Purkinje cell (primary cell): Measurements from ENCODE around the gene GALNT4. TPM values are rescaled to one million over a fixed set of nuclear protein-coding genes. Genes with fewer than 3 reads are reported as not detected.

Experiments used
- polyA plus RNA-seq: library from polyadenylated mRNA; unstranded; fragments of >200 nt; fragmentation: Nextera tagmentation; gene quantifications from 2 replicates; pipeline ENCODE4 v1.2.1, GENCODE V29; 2014

GALNT4 gene
- 0.08 and 0.50 TPM in 2 replicates for polyA plus RNA-seq

DNA sequence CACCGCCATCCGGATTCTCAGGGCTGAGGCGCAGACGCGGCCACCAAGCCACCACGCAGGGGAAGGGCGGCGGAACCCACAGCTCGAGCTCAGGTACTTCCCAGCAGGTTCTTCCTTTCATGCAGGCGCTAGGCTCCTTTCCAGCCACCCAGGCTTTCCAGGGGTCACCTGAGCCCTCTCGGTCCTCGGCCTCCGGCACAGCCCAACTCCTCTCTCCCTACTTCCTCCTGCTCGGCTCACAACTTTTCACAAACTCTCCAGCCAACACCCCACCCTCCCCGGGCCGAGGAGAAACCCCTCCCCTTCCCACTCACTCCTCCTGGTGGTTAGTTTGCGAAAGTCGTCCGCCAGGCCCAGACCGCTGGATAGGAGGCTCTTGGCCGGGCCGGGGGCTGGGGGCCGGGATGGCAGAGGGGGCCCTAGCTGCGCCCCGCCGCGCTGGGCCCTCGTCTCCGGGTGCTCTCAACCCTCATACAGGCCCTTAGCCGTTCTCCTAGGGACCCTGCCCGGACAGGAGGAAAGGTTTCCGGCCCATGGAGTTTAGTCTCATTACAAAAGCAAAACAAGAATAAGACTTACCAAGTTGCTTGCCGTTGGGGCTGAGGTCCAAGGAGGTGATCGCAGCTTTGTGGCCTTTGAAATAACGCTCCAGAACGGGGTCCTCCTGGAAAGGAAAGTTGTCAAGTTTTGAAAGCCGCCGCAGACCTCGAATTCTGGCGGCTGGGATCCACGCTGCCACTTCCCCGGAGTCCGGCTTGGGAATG is at the start of gene GALNT4:
Gene GALNT4 (minus strand): TSS at position 256 of the 764 bp plus-strand sequence. CDS start 247 bp downstream, at position 9.

DNA sequence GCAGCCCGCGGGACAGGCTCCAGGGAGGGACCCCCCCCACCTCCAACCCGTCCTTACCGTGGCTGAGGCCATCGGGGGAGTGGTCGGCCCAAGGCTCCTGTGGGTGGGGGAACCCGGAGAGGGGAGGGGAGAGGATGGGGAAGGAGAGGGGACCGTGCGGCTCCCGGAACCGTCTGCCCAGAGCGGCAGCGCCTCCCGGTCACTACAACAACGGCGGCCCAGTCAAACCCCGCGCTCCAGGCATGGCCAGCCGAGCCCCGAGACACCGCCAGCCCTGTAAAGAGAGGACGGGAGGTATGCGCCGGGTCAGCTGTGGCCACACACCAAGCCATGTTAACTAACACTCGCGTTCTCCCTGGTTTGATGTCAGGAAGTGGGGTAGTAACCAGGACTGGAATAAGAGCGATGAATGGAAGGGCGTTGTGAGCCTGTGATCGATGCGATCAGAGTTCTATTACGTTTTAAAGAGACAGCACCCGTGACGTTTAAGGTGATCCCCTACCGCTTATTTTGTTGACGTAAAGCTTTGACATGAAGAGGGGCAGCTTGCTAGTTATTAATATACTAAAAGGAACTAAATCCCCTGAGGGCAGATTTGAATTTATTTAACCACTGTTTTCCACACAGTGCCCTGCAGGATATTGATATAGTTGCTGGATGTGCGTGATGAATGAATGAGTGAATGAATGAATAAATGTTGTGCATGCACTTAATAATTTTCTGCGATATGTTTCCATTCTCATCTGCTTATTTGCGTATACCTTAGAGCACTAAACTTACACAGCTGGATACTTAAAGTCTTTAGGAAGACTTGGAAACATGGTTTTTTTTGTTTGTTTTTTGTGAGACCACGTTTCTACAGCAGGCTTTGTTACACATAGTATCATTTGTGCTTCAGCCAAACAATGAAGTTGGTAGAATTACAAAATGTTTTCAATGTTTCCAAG is 1.5 kb upstream of the GALNT4 start, which contains the start of gene POC1B:
Gene POC1B (minus strand): TSS at position 224 of the 947 bp plus-strand sequence. CDS start 152 bp downstream, at position 72.

Other genes starting within 250 kb of the GALNT4 start
- 2.0 and 10.1 TPM in 2 replicates for gene DUSP6, start 172.3 kb downstream of the GALNT4 start, polyA plus RNA-seq
- gene POC1B, start 1.3 kb upstream of the GALNT4 start, polyA plus RNA-seq = 5.1 and 9.4 TPM in 2 replicates
- gene ATP2B1, start 184.0 kb upstream of the GALNT4 start, polyA plus RNA-seq = 31.9 and 94.9 TPM in 2 replicates